GM08714 (cell line): ENCODE measurements around the gene CDKL1.
"Not testable (repeated sequence)": the region's sequence is repeated elsewhere in the genome, so short reads cannot be mapped to it uniquely, and the experiment has no call there.

Source experiments
- H3K4me3 ChIP-seq: fragments of 200-500 bp; sonication (Bioruptor generic); 2 replicates; pipeline ENCODE4 v1.5.1; 2014; ENCODE audit warnings: mild to moderate bottlenecking, low read length, inconsistent platforms
- ZNF274 ChIP-seq: IDR thresholded peaks from 2 replicates; pipeline ENCODE4 v1.6.1; 2012; ENCODE audit warnings: mild to moderate bottlenecking, low read depth, low read length

The CDKL1 gene

DNA sequence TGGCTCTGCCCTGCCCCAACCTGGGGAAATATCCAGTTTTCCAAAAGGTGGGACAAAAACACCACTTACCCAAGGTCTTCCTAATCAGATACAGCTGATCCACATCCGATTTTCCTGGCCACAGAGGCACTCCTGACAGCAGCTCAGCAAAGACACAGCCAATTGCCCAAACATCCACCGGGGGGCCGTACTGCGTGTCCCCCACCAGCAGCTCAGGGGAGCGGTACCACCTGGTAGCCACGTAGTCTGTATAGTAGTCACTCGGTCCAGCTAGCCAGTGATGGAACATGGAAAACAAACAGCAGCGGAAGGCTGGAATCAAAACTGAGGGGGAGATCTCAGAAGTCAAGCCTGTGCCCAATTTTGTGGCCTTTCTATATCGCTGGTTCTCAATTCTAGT is 55.7 kb downstream of the CDKL1 start:
- no peak overlapping the region for H3K4me3 ChIP-seq
- no peak for TF ChIP-seq ZNF274

- no peak for TF ChIP-seq ZNF274
- H3K4me3 ChIP-seq, result no peak overlapping the region
These were observed 56.6 kb downstream of the CDKL1 start for GRCh38 chr14:50340045-50340444.

DNA sequence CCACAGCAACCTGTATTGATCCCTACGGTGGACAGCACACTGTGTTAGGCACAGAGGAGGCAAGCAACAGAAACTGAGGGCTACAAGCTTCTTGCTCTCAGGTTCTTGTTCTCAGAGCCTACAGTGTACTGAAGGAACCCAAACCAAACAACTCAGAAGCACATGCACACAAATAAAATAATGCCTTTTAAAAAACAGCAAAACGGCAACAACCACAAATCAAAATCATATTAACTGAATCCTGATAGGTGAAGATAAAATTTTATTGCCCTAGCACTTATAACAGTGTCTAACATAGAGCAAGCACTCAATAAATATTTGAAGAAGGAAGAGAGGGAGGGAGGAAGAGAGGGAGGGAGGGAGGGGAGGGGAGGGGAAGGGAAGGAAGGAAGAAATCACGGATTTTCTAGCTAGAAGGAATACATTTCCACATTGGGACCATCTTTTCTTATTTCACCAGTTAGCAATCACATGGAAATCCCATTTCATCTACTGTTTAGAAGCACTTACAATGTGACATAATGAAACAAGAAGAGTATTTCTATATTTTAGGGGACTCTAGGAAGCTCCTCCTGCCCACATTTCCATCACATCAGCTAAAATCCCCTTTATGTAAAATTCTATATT is 57.4 kb downstream of the CDKL1 start:
- H3K4me3 ChIP-seq, result no peak overlapping the region
- no peak for TF ChIP-seq ZNF274

DNA sequence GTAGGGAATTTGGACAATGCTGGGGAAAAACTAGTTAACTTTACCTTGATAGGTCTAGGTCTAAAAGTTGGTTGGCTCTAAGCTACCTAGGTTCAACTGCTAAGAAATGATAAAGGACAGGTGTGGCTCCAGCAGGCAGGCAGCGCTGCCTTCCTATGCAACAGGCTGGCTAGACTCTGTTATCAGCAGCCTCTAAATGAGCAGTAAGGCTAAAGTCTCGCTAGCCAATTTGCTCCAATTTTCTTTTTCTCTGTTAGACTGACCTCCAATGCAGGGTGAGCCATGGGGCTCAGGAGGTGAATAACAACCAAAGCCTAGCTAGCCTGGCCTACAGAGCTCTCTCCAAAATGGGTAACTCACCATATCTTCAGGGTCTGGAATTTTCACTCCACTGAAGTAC is 58.1 kb downstream of the CDKL1 start:
- TF ChIP-seq ZNF274, result no peak
- H3K4me3 ChIP-seq, result no peak overlapping the region

GRCh38 chr14:50335989-50336824 is 60.5 kb downstream of the CDKL1 start:
- H3K4me3 ChIP-seq, result peak overlapping the region; percentile 60; the same call in 1 of the 2 replicates
- no peak for TF ChIP-seq ZNF274

DNA sequence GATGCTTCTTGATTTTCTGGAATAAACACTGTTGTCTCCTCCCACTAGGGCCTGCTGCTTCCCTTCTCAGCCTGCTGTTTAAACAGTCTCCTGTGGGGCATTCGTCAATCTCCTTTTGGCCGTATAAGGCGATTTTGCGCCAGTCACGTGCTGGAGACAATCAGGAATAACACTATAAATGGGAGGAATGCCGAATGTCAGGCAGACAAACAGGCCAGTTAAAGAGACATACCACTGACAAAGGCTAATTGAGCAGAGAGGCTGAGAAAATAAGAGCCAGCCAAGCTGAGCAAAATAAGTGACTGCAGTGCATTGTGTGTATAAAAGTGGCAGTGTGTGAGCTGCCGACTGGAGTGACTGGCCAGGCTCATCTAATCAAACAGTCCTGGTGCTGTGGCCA is 61.3 kb downstream of the CDKL1 start:
- TF ChIP-seq ZNF274, result no peak
- no peak overlapping the region for H3K4me3 ChIP-seq

DNA sequence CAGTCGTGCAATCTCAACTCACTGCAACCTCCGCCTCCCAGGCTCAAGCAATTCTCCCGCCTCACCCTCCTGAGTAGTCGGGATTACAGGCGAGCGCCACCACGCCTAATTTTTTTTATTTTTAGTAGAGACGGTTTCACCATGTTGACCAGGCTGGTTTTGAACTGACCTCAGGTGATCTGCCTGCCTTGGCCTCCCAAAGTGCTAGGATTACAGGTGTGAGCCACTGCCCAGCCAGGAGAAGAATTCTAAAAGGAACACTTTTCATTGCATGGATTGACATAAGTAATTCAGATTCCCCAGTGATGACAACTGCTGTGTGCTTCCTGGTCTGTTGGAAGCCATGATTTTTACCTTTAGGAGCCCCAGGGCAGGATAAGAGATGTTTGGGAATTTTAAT is 62.5 kb downstream of the CDKL1 start:
- no peak overlapping the region for H3K4me3 ChIP-seq
- TF ChIP-seq ZNF274, result no peak

DNA sequence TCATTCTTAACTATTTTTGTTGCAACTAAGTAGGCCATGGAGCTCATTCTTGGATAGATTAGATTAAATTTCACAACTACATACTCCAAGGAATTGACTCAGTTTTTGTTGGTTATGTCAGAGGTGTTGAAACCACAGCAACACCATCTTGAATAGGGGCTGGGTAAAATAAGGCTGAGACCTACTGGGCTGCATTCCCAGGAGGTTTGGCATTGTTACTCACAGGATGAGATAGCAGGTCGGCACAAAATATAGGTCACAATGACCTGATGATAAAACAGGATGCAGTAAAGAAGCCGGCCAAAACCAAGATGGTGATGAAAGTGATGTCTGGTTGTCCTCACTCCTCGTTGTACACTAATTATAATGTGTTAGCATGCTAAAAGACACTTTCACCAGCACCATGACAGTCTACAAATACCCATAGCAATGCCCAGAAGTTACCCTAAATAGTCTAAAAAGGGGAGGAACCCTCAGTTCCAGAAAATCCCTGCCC is 63.6 kb downstream of the CDKL1 start:
- no peak overlapping the region for H3K4me3 ChIP-seq
- no peak for TF ChIP-seq ZNF274

GRCh38 chr14:50331596-50331995 is 65.1 kb downstream of the CDKL1 start:
- H3K4me3 ChIP-seq, result no peak overlapping the region
- TF ChIP-seq ZNF274, result no peak

DNA sequence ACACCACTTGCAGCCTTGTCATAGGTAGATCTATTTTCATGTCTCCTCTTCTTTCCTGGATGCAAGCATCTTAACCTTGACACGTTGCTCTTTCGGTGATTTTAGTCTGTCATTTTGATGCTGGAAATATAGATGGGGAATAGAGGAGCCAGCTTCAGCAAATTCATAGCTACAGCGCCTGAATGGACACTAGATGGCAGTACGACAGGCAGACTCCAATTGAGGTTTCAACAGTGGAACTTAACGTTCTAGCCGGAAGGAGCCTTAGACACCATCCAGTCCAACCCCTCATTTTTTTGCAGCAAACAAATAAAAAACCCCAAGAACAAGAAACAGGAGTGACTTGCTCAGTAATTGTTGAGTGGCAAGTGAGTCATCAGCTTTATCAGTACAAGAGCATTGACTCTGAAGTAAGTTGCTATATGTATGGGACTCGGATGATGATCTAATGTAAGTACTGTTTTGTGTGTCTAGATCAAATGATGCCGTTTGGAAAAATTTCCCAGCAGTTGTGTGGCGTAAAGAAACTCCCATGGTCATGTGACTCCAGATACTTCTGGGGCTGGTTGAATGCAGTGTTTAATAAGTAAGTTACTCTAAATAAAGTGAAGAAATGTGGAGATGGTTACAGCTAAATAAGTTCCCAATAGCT is 75.5 kb downstream of the CDKL1 start:
- TF ChIP-seq ZNF274, result no peak
- H3K4me3 ChIP-seq, result peak overlapping the region; percentile 39; the same call in 1 of the 2 replicates

- H3K4me3 ChIP-seq, result no peak overlapping the region
- no peak for TF ChIP-seq ZNF274
These were observed 76.4 kb downstream of the CDKL1 start for GRCh38 chr14:50320283-50320682.

GRCh38 chr14:50319721-50320120 is 77.0 kb downstream of the CDKL1 start:
- H3K4me3 ChIP-seq, result no peak overlapping the region
- no peak for TF ChIP-seq ZNF274

GRCh38 chr14:50319293-50319692 is 77.4 kb downstream of the CDKL1 start:
- H3K4me3 ChIP-seq, result no peak overlapping the region
- no peak for TF ChIP-seq ZNF274

DNA sequence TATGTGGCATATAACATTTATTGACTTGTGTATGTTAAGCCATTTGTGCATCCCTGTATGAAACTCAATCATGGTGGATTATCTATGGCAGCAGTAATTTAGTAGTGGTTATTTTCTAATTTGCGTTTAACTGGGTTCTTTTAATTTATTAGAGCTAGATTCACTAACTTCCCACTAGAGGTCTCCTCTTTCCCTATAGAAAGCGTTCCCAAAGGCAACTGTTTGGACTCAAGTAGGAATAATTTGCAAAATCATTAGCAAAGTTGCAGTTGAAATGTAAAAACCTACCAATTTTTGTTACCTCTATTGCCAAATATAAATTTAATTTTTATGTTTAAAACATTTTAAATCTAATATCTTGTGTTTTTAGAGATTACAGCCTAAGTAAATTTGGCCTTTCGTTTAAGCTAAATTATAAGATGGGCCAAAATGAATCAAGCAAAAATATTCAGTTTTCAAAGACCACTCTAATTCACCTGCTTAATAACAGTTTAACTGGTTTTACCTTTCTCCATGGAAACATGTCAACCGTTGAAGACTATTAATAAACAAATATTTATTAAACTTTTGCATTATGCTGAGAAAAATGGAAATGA is 78.6 kb downstream of the CDKL1 start:
- no peak for TF ChIP-seq ZNF274
- H3K4me3 ChIP-seq, result no peak overlapping the region

- H3K4me3 ChIP-seq, result not testable (repeated sequence)
These were observed 82.6 kb downstream of the CDKL1 start for GRCh38 chr14:50314098-50314497.
